HG03064 (cell line): ENCODE data around the gene ATXN1.
A peak's percentile ranks its signal among the peaks of the same experiment; 100 is the strongest.

Source experiments
- ATAC-seq: cut with Tn5 transposase; IDR thresholded peaks from one replicate; pipeline ENCODE4 v1.9.1; 2021; ENCODE audit warnings: low read depth; ENCODE audit not compliant: unreplicated experiment

Gene ATXN1

GRCh38 chr6:16493112-16493511 lies 268.1 kb downstream of the ATXN1 start:
- ATAC-seq: no peak

- ATAC-seq: no peak
Measured at GRCh38 chr6:16491666-16492313, 269.5 kb downstream of the ATXN1 start.

- ATAC-seq: no peak
Measured at GRCh38 chr6:16490616-16491015, 270.6 kb downstream of the ATXN1 start.

GRCh38 chr6:16488813-16489212 lies 272.4 kb downstream of the ATXN1 start:
- no peak for ATAC-seq

GRCh38 chr6:16487996-16488674 lies 273.1 kb downstream of the ATXN1 start:
- no peak for ATAC-seq

- ATAC-seq: no peak
Measured at GRCh38 chr6:16486661-16487060, 274.6 kb downstream of the ATXN1 start.

- ATAC-seq: no peak
Measured at GRCh38 chr6:16483315-16483875, 277.9 kb downstream of the ATXN1 start.

- ATAC-seq: no peak
Measured at GRCh38 chr6:16482702-16483314, 278.5 kb downstream of the ATXN1 start.

GRCh38 chr6:16481697-16482399 lies 279.4 kb downstream of the ATXN1 start:
- no peak for ATAC-seq

- no peak for ATAC-seq
Measured at GRCh38 chr6:16480763-16481560, 280.3 kb downstream of the ATXN1 start.

GRCh38 chr6:16477367-16478149 lies 283.7 kb downstream of the ATXN1 start:
- no peak for ATAC-seq

GRCh38 chr6:16476861-16477260 lies 284.4 kb downstream of the ATXN1 start:
- no peak for ATAC-seq

GRCh38 chr6:16475494-16475781 lies 285.8 kb downstream of the ATXN1 start:
- ATAC-seq: no peak

- no peak for ATAC-seq
Measured at GRCh38 chr6:16474772-16475493, 286.3 kb downstream of the ATXN1 start.

GRCh38 chr6:16473908-16474771 lies 287.1 kb downstream of the ATXN1 start:
- ATAC-seq: no peak

GRCh38 chr6:16473184-16473907 lies 287.9 kb downstream of the ATXN1 start:
- peak; percentile 51 for ATAC-seq

- ATAC-seq: no peak
Measured at GRCh38 chr6:16472349-16473069, 288.8 kb downstream of the ATXN1 start.
